Measurements from ENCODE around the gene RYR2. TPM values are rescaled to one million over a fixed set of nuclear protein-coding genes. Genes with fewer than 3 reads are reported as not detected.
A peak's percentile ranks its signal among the peaks of the same experiment; 100 is the strongest.

RYR2 gene
- polyA plus RNA-seq, 1 of the 3 experiments (the other 2 are of a cell fraction) = under 0.01 TPM

GRCh38 chr1:237279629-237280028 lies 237.6 kb downstream of the RYR2 start:
- Histone ChIP-seq H3K27me3 (ENCODE audit: insufficient read depth) (no peaks in the 10 kb centered on the region), H3F3A (replicated peaks; ENCODE audit: insufficient read depth) (no peaks in the 10 kb centered on the region), H3K4me2 (no peak overlapping the region), H3K79me2 (ENCODE audit: insufficient read depth) (no peaks in the 10 kb centered on the region), H3K9me2 (no peaks in the 10 kb centered on the region), H3K9ac (no peak overlapping the region), H3K4me3 (ENCODE audit: low read depth in 2 of 2, low read length in 1 of 2) (no peak overlapping the region), H3K9me3 (0 out of 2 replicates have a peak, but pooled peaks cover 9% of the 10 kb centered on the region), H3K36me3 (replicated peaks in 1 of 2; ENCODE audit: control insufficient read depth in 1 of 2, insufficient read depth in 2 of 2, low read length in 1 of 2) (no peaks in the 10 kb centered on the region), H3K4me1 (ENCODE audit: control insufficient read depth in 1 of 2, insufficient read depth in 2 of 2, low read depth in 1 of 2, low read length in 1 of 2) (peaks cover 0 to 11% of the 10 kb centered on the region in 2 experiments; a peak in 2 of 4 replicates), H2AFZ (ENCODE audit: low read depth) (no peak overlapping the region), H3K27ac (ENCODE audit: low read depth in 2 of 2, low read length in 1 of 2) (peak overlapping the region in 1 of 2 experiments; percentile 14; a peak in 2 of 4 replicates), H4K20me1 (ENCODE audit: insufficient read depth) (no peaks in the 10 kb centered on the region)
- peak; percentile 15 for DNase-seq
- POLR2A ChIA-PET = no interaction called here
- TF ChIP-seq CHD2 (IDR thresholded peaks at IDR 0.05; ENCODE audit: low read length, partially characterized antibody) = peak; percentile 21
- TF ChIP-seq TEAD4 (IDR thresholded peaks at IDR 0.05; ENCODE audit: borderline replicate concordance, insufficient read depth) = no peak
- TF ChIP-seq FOSL2 (IDR thresholded peaks at IDR 0.05; ENCODE audit: borderline replicate concordance, low read depth) = no peak
- TF ChIP-seq RFX5 (IDR thresholded peaks at IDR 0.05; ENCODE audit: low read length) = no peak
- TF ChIP-seq GATA2 (CRISPR knock-in tag; IDR thresholded peaks at IDR 0.05) = peak; percentile 51; the same call in 1 of the 2 replicates
- no peak for TF ChIP-seq SMC3 (IDR thresholded peaks at IDR 0.05; ENCODE audit: low read depth, low read length)
- TF ChIP-seq MXI1 (IDR thresholded peaks at IDR 0.05; ENCODE audit: low read depth, low read length) = no peak
- TF ChIP-seq RAD21 (IDR thresholded peaks at IDR 0.05; ENCODE audit: low read length) = no peak
- TF ChIP-seq EP300 (IDR thresholded peaks at IDR 0.05; ENCODE audit: borderline replicate concordance in 1 of 2, low read depth in 1 of 2, low read length in 1 of 2) = peak in 1 of 2 experiments; percentile 68; a peak in 1 of 4 replicates
- no peak for TF ChIP-seq ELF1 (IDR thresholded peaks at IDR 0.05)
- no peak for TF ChIP-seq NRF1 (IDR thresholded peaks at IDR 0.05; ENCODE audit: low read depth, low read length)
- TF ChIP-seq IRF3 (IDR thresholded peaks at IDR 0.05; ENCODE audit: low read depth, low read length) = no peak
- TF ChIP-seq YY1 (IDR thresholded peaks at IDR 0.05; ENCODE audit: low read depth) = no peak
- no peak for TF ChIP-seq TCF12 (IDR thresholded peaks at IDR 0.05)
- no peak for TF ChIP-seq REST (IDR thresholded peaks at IDR 0.05; ENCODE audit: low read depth, low read length)
- no peak for TF ChIP-seq NFIC (IDR thresholded peaks at IDR 0.05; ENCODE audit: borderline replicate concordance)
- TF ChIP-seq MAX (IDR thresholded peaks at IDR 0.05; ENCODE audit: low read depth) = no peak
- no peak for TF ChIP-seq TAF1 (IDR thresholded peaks at IDR 0.05; ENCODE audit: borderline replicate concordance, low read depth, low read length)
- no peak for TF ChIP-seq USF2 (IDR thresholded peaks at IDR 0.05; ENCODE audit: borderline replicate concordance, low read depth, low read length)
- TF ChIP-seq EZH2phosphoT487 (IDR thresholded peaks at IDR 0.05; ENCODE audit: borderline replicate concordance, low read depth) = no peak
- 0 out of 2 replicates have a peak, but pooled peaks have one; percentile 36 for TF ChIP-seq RCOR1 (IDR thresholded peaks at IDR 0.05; ENCODE audit: low read length)
- no peak for TF ChIP-seq FOXJ3 (CRISPR knock-in tag; IDR thresholded peaks at IDR 0.05)
- no peak for TF ChIP-seq FOXM1 (IDR thresholded peaks at IDR 0.05; ENCODE audit: low read depth)
- TF ChIP-seq JUND (IDR thresholded peaks at IDR 0.05) = no peak
- WGBS (ENCODE audit: low lambda C conversion rate) = 16% methylated on average over 1 of the region's 1 CpG
- CTCF ChIA-PET = interaction anchor here (0.6 to 0.9 kb wide), 2 partner anchors 107 to 116 kb away, joined by 3 to 4 read pairs; no protein-coding TSS in a partner anchor

All from SK-N-SH (cell line).